Adrenal gland (tissue), 12 donors: ENCODE results near the gene GSKIP. TPM values are rescaled to one million over a fixed set of nuclear protein-coding genes. Genes with fewer than 3 reads are reported as not detected.

ENCODE experiments used
- DNase-seq, 7 donors: peaks; one replicate each; pipeline ENCODE4 v3.0.0-alpha.2; 2019 to 2020
- H3K27ac ChIP-seq, 5 donors: fragments of 200-600 bp; sonication (generic) in 4 of 5; 1 replicate in 3 of 5; 2 replicates in 2 of 5; pipeline versions ENCODE4 v1.5.1 to v1.8.0; 2016 to 2020; ENCODE audit warnings: mild to moderate bottlenecking in 1 of 5
- H3K27me3 ChIP-seq: fragments of 200-600 bp; 2 replicates; pipeline ENCODE4 v1.8.0; 2021
- H3K36me3 ChIP-seq, 2 donors: fragments of 200-600 bp; replicated peaks in 1 of 2; 1 replicate in 1 of 2; 2 replicates in 1 of 2; pipeline versions ENCODE4 v1.5.1 to v1.8.0; 2018 to 2022
- H3K4me1 ChIP-seq, 2 donors: fragments of 200-600 bp; replicated peaks in 1 of 2; 1 replicate in 1 of 2; 2 replicates in 1 of 2; pipeline versions ENCODE4 v1.5.1 to v1.8.0; 2018 to 2021
- H3K4me3 ChIP-seq, 4 donors: fragments of 200-600 bp; sonication (generic) in 3 of 4; one replicate each; pipeline ENCODE4 v1.5.1; 2016 to 2018
- H3K9me3 ChIP-seq, 3 donors: fragments of 200-600 bp; sonication (generic) in 1 of 3; replicated peaks in 1 of 3; 1 replicate in 2 of 3; 2 replicates in 1 of 3; pipeline versions ENCODE4 v1.5.1 to v1.8.0; 2016 to 2021
- CTCF ChIP-seq, 6 experiments: fragments of 450-650 bp in 4 of 6; fragments of 200-600 bp in 2 of 6; sonication (generic) in 1 of 6; IDR thresholded peaks; 1 replicate in 5 of 6; 2 replicates in 1 of 6; pipeline versions ENCODE4 v1.5.1 to v1.8.0; 2016 to 2021; ENCODE audit warnings: antibody characterized with exemption in 6 of 6, mild to moderate bottlenecking in 2 of 6, moderate library complexity in 1 of 6
- POLR2A ChIP-seq, 2 donors: fragments of 450-650 bp; IDR thresholded peaks; one replicate each; pipeline ENCODE4 v1.6.1; 2017; ENCODE audit warnings: antibody characterized with exemption in 2 of 2, mild to moderate bottlenecking in 2 of 2, moderate library complexity in 1 of 2
- WGBS, 4 donors: extraction: QIAGEN DNeasy Blood & Tissue Kit in 2 of 4; methylation state at CpG; one replicate each; pipeline versions ENCODE4 v1.1.5 to v1.1.7; 2013 to 2017; 5-methylcytosine and 5-hydroxymethylcytosine counted together
- intact Hi-C, 2 donors: fragments of 100-400 bp; cut with DNase I; formaldehyde crosslinking; loops; one replicate each; pipeline versions ENCODE4 v1.14.1 to v1.15.0; 2022 to 2023
- polyA plus RNA-seq, 3 donors: library from polyadenylated mRNA; stranded (reverse); fragments of 200-250 nt in 2 of 3; fragments of 350-450 nt in 1 of 3; fragmentation: Illumina TruSeq in 1 of 3; extraction: RNeasy Lipid Tissue Mini Kit (QIAGEN cat#74804) in 1 of 3; gene quantifications; one replicate each; pipeline ENCODE4 v1.2.3, GENCODE V29; 2013 to 2014
- small RNA-seq, 2 donors: library from RNA; depleted of rRNA; stranded (forward); fragments of <200 nt; gene quantifications; one replicate each; pipeline ENCODE3, GENCODE V24; 2016
- total RNA-seq, 9 donors: library from RNA; depleted of rRNA in 4 of 9; stranded (reverse); fragments of >200 nt in 4 of 9; fragments of 120-200 nt in 1 of 9; fragmentation: NEBNext Ultra II Directional in 1 of 9; extraction: Animal tissue kit (Norgen Biotek cat#: 25700) in 1 of 9; gene quantifications; one replicate each; pipeline versions ENCODE4 v1.1.0 to v1.2.4, GENCODE V29; 2013 to 2023
- donor health status: healthy with polysubstance abuse.
- donor health status: Bipolar disorder and iron deficiency.
- donor health status: DM: yes; HTN: yes; CAD: no.
- donor health status: DM: no; HTN: no; CAD: no.
- donor health status: DM: no; HTN: no; CAD: no.
- donor health status: DM: yes; HTN: yes; CAD: no.

Gene GSKIP
- total and polyA plus RNA-seq, 12 donors: 3.7 to 59.1 (median 15.0) TPM

GRCh38 chr14:96423446-96424108, 60.3 kb downstream of the GSKIP start:
- TF ChIP-seq POLR2A (IDR thresholded peaks at IDR 0.05) (no peak), CTCF (IDR thresholded peaks at IDR 0.05) (no peak)
- Histone ChIP-seq H3K4me3 (peak overlapping the region in 1 of 4 donors; percentile 59), H3K36me3 (no peaks in the 10 kb centered on the region), H3K9me3 (no peaks in the 10 kb centered on the region), H3K27ac (peak overlapping the region in 1 of 5 donors; percentile 17), H3K27me3 (no peaks in the 10 kb centered on the region), H3K4me1 (peaks cover 0 to 4% of the 10 kb centered on the region in 2 donors)
- intact Hi-C loops: loop anchor here in 1 of 2 donors (5.0 kb wide), 1 partner anchor 321 kb away; no protein-coding TSS in a partner anchor
- peak in 1 of 7 donors; percentile 17 for DNase-seq
- 49 to 65% (median 52%) methylated on average over 4 to 25 of the region's 25 CpGs for WGBS, 4 donors

- DNase-seq: peak in 6 of 7 donors; percentile 19 to 52 (median 28)
Measured at GRCh38 chr14:96424109-96424989, 61.0 kb downstream of the GSKIP start.

GRCh38 chr14:96434040-96434439, 70.7 kb downstream of the GSKIP start:
- no peaks in the 10 kb centered on the region for H3K27me3 ChIP-seq
- H3K9me3 ChIP-seq: no peaks in the 10 kb centered on the region
- intact Hi-C loops: no loop called here
- DNase-seq: no peak
- no peaks in the 10 kb centered on the region for H3K36me3 ChIP-seq
- H3K4me1 ChIP-seq: no peaks in the 10 kb centered on the region
- TF ChIP-seq POLR2A (IDR thresholded peaks at IDR 0.05) (no peak), CTCF (IDR thresholded peaks at IDR 0.05) (no peak)
- H3K4me3 ChIP-seq: no peak overlapping the region
- H3K27ac ChIP-seq: no peak overlapping the region
- WGBS, 4 donors: 80 to 89% (median 82%) methylated on average over 4 of the region's 4 CpGs

More at GRCh38 chr14:96424109-96424989, 61.0 kb downstream of the GSKIP start:
- intact Hi-C loops: loop anchor here in 1 of 2 donors (5.0 kb wide), 1 partner anchor 322 kb away; no protein-coding TSS in a partner anchor
- H3K36me3 ChIP-seq: no peaks in the 10 kb centered on the region
- H3K27ac ChIP-seq: no peak overlapping the region
- H3K27me3 ChIP-seq: no peaks in the 10 kb centered on the region
- peaks cover 0 to 4% of the 10 kb centered on the region in 2 donors for H3K4me1 ChIP-seq
- peak overlapping the region in 1 of 4 donors; percentile 59 for H3K4me3 ChIP-seq
- 4% methylated on average over 24 to 33 of the region's 33 CpGs for WGBS, 4 donors
- no peak for TF ChIP-seq POLR2A (IDR thresholded peaks at IDR 0.05)
- TF ChIP-seq CTCF (IDR thresholded peaks at IDR 0.05): peak; percentile 64 to 91 (median 80)
- H3K9me3 ChIP-seq: no peaks in the 10 kb centered on the region

Small RNA genes within 50 kb of the gene (small RNA-seq; reads per million reads assigned to genes)
- gene RNU2-33P: 0 to 0.12 reads per million in 2 donors

Other genes with a start within 250 kb of the GSKIP start
- gene BDKRB2, start 158.7 kb upstream of the GSKIP start, total RNA-seq: 1 to 10 TPM in 7 of 9 donors, under 1 TPM in 2; 0.18 to 6.8 (median 1.7) TPM
- gene BDKRB2, start 158.7 kb upstream of the GSKIP start, polyA plus RNA-seq: 1 to 10 TPM; 1.0 to 1.9 (median 1.5) TPM
- under 1 TPM in 1 of 9 donors, not detected in 8; 0.25 TPM for gene BDKRB1, start 107.3 kb upstream of the GSKIP start, total RNA-seq
- gene BDKRB1, start 107.3 kb upstream of the GSKIP start, polyA plus RNA-seq: under 1 TPM in 2 of 3 donors, not detected in 1; 0.88 to 0.98 TPM
- gene ATG2B, start 185 bp upstream of the GSKIP start, total RNA-seq: 10 to 100 TPM; 11.8 to 34.8 (median 21.6) TPM
- gene ATG2B, start 185 bp upstream of the GSKIP start, polyA plus RNA-seq: 10 to 100 TPM in 1 of 3 donors, 1 to 10 TPM in 2; 8.3 to 19.5 (median 8.8) TPM
- gene AK7, start 28.6 kb downstream of the GSKIP start, total RNA-seq: 10 to 100 TPM in 2 of 9 donors, 1 to 10 TPM in 7; 1.1 to 43.6 (median 2.0) TPM
- gene AK7, start 28.6 kb downstream of the GSKIP start, polyA plus RNA-seq: 10 to 100 TPM in 1 of 3 donors, 1 to 10 TPM in 1, under 1 TPM in 1; 0.54 to 37.6 (median 1.8) TPM
- 100 to 1,000 TPM in 8 of 9 donors, 10 to 100 TPM in 1; 71.3 to 205 (median 161) TPM for gene PAPOLA, start 138.9 kb downstream of the GSKIP start, total RNA-seq
- gene PAPOLA, start 138.9 kb downstream of the GSKIP start, polyA plus RNA-seq: 100 to 1,000 TPM in 1 of 3 donors, 10 to 100 TPM in 2; 63.3 to 190 (median 90.7) TPM